Putamen (tissue), 1 donor: ENCODE data around the gene EPHA3.
"Not testable (repeated sequence)": the region's sequence is repeated elsewhere in the genome, so short reads cannot be mapped to it uniquely, and the experiment has no call there.

Experiments
- DNase-seq: peaks from one replicate; pipeline ENCODE4 v3.0.0-alpha.2; 2016; ENCODE audit warnings: low spot score

Gene EPHA3

DNA sequence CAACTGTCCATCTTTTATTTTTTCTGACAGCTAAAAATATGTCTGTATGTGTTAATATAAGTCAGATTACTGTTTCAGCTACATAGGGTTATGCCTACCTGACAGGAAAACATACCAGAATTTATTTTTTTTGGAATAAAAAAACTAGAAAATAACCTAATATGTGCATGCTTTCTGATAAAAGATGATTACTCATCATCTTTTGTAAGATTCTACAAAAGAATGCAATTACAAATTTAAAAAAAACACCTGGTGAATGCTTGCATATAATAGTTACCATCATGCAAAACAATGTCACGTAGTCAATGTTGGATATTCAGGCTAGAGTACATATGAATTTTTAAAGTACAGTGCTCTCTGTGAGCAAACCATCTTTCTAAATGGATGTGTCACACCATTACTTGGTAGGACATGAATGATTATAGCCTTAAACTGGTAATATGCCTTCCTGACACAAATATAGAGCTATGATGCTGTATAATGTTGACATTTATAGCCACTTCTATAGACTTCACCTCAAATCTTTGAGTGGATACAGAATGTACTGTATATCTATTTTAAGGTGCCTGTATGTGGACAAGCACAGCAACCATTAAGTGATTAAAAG lies 180.6 kb downstream of the EPHA3 start:
- no peak for DNase-seq

- no peak for DNase-seq
Measured at GRCh38 chr3:89289574-89290190, 182.3 kb downstream of the EPHA3 start.

DNA sequence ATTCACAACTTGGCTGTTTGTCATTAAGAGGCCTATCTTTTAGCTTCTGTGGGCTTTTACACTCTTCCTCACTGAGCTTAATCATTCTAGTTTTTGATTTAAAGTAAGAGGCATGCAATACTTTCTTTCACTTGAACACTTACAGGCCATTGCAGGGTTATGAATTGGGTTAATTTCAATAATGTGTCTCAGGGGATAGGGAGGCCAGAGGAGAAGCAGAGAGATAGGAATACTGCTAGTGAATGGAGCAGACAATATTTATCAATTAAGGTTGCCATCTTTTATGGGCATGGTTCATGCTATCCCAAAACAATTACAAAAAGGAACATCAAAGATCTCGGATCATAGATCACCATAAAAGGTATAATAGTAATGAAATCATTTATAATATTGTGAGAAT lies 189.8 kb downstream of the EPHA3 start:
- no peak for DNase-seq

- no peak for DNase-seq
Measured at GRCh38 chr3:89300526-89300925, 193.1 kb downstream of the EPHA3 start.

- DNase-seq = no peak
Measured at GRCh38 chr3:89300981-89301380, 193.6 kb downstream of the EPHA3 start.

DNA sequence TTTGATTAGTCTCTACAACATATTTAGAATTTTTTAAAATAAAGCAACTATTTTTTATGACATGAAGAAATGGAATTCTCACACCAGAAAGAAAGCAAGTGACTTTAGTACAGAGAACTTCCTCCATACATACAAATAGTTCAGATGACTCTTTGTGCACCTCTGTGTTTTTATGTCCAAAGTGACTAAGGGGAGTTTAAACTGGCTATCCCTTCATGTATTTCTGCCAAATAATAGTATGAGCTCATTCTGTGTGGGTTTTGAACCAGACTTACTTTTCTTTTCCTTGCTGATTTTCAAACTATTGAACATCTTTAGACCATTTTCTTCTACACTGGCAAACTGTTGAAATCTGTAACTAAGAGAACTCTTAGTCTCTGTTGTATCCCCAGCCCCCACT lies 196.3 kb downstream of the EPHA3 start:
- DNase-seq = no peak

- DNase-seq = no peak
Measured at GRCh38 chr3:89306540-89306939, 199.1 kb downstream of the EPHA3 start.

DNA sequence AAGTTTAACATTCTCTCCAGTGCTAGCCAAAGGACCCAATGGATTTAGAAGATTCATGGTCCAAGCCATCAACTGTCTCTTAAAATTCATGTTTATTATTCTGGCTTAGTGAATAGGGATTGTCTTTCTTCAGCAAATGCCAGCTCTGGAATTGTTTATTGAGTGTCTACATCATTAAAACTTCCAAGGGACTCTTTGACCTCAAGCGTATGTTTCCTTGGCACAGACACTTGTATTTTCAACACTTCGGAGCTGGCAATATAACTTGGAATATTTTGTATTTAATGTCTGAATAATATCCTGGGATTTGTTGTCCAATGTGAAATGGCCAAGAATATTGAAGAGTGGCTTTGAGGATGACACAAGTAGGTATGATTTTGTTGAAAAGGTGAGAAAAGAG lies 204.2 kb downstream of the EPHA3 start:
- no peak for DNase-seq

GRCh38 chr3:89312141-89312540 lies 204.7 kb downstream of the EPHA3 start:
- DNase-seq = no peak

DNA sequence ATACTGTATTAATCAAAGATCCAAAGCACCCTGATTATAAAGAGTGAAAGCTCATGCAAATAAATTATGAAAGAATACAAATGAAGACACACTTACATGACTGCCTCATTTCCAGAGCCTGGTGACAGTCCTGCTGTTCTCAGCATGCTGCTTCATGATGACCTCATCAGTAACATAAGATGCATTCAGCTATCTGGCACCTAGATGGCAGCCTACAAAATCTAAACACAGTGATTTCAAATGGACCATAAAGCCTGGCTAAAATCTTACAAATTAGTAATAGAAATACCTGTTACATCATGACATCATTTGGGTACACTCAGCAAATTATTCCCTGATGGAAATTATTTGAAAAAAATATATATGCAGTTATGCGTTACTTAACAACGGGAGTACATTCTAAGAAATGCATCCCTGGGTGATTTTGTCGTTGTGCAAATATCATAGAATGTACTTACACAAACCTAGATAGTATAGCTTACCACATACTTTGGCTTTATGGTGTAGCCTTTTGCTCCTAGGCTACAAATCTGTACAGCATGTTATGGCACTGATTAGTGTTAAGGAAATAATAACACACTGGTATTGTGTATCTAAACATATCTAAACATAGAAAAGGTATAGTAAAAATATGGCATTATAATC lies 207.2 kb downstream of the EPHA3 start:
- peak; percentile 8 for DNase-seq

DNA sequence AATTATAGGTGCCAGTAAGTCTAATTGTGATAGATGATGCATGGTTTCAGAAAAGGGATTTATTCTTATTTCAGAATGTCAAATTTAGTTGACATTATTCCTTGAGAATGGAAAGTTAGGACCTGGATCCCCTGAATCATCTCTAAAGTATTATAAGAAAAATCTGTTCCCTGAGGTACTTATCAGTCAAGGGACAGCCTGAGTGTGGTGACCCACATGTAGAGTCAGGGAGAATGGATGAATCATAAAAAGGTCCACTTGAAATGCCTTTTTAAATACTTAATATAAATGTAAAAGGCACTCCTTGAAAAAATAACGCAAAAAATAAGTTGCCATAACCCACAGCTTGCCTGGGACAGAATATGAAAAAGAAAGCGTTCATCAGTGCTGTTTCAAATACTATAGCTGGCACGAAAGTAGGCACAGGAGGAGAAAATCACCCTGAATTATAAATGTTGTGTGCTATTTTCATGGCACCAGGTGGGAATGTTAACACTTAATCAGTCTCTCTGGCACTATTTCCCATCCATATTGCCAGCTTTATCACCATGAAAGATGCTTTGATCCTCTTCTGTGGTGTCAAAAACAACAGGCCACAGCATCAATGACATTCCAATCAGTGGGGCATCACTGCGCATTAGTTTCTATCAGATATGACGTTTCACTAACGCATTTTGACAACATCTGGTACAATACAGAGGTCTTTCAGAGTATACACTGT lies 208.5 kb downstream of the EPHA3 start:
- no peak for DNase-seq

- DNase-seq = no peak
Measured at GRCh38 chr3:89320186-89320585, 212.8 kb downstream of the EPHA3 start.

DNA sequence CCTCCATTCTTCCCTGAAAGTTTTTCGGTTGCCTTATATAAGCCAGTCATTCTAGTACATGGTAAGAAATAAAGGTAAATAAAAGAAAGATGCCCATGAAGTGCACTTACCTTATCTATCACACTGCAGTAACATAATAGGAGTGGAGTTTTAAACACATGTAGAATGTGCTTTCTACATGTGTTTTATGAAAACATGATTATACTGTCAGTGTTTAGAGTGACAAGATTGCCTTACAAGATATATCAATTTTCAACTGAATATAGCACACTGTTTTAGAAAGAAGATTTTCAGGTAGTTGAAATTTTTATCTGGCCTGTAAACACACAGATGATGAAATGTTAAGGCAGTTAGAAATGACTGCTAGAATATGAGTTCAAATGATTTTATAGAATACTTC lies 219.6 kb downstream of the EPHA3 start:
- DNase-seq = no peak

DNA sequence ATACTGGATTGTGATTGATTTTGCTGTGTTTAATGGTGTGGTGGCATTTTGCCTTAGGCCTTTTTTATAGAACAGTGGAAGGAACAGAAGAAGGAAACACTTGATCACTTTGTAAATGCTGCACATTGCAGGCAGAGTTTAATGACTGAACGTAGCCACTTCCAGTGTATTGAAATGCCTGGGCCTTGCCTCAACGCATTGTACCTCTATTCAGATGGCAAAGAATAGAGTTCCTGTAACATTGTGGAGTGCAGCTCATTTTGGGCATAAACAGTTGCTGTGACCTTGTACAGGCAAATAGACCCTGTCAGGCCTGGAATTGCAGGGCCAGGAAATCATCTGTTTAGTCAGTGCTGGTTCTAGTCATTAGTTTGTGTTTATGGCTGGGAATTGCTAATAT lies 225.0 kb downstream of the EPHA3 start:
- DNase-seq = no peak

GRCh38 chr3:89332793-89333192 lies 225.4 kb downstream of the EPHA3 start:
- DNase-seq = no peak

DNA sequence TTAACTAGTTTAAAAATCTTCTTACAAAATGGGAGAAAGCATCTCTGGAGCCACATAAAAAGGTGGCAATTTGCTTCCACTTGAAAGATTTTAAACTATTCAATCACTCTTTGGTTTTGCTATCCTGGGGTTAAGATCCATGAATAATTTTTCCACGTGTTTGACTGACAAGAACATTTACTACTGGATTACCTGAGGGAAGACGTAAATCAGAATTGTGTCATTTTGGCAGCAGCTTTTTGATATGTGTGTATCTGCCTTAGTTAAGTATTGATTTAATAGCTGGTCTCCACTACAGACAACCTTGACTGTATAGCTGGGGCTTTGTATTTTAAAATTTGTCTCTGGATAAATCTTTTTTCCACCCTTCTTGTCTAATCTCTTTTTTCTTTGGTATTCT lies 228.3 kb downstream of the EPHA3 start:
- DNase-seq = no peak

DNA sequence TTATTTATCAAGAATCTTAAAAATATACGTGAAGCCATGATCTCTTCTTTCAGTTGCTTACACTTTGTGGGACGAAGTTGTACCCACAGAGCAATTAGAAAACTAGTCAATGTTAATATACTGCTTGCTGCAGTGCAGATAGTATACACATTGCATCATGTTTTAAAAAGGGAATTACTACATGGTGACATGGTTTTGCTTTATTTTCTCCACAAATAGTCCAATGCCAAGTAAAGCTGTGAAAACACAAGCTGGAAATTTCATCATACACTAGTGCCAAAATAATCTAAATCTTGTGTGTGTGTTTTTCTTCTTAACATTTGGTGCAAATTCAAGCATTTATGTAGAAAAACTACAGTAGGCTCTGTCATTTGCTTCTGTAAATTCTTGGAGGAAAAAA lies 233.0 kb downstream of the EPHA3 start:
- no peak for DNase-seq

DNA sequence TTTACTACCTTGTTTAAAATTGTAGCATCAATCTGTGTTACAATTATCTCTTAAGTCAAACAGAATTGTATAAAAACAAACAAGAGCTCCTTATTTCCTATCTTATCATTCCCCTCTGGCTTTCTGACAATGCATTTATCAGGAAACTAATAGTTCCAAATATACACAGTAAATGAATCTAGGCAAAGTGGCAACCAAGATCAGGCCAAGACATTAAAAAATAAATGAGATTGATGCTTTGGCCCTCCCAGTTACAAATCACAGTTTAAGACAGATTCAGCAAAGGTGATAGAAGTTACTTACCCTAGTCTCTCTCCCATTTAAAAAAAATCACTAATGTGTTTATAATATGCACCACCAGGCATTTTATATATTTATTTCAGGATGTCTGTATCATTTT lies 236.7 kb downstream of the EPHA3 start:
- no peak for DNase-seq

DNA sequence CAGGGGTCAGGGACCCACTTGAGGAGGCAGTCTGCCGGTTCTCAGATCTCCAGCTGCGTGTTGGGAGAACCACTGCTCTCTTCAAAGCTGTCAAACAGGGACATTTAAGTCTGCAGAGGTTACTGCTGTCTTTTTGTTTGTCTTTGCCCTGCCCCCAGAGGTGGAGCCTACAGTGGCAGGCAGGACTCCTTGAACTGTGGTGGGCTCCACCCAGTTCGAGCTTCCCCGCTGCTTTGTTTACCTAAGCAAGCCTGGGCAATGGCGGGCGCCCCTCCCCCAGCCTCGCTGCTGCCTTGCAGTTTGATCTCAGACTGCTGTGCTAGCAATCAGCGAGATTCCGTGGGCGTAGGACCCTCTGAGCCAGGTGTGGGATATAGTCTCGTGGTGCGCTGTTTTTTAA lies 243.5 kb downstream of the EPHA3 start:
- DNase-seq = not testable (repeated sequence)

GRCh38 chr3:89353465-89353864 lies 246.0 kb downstream of the EPHA3 start:
- no peak for DNase-seq

GRCh38 chr3:89358281-89358680 lies 250.9 kb downstream of the EPHA3 start:
- no peak for DNase-seq

GRCh38 chr3:89360156-89360555 lies 252.7 kb downstream of the EPHA3 start:
- no peak for DNase-seq

- no peak for DNase-seq
Measured at GRCh38 chr3:89362496-89362895, 255.1 kb downstream of the EPHA3 start.
